Kidney epithelial cell (primary cell): ENCODE data around the gene RBM15B. TPM values are rescaled to one million over a fixed set of nuclear protein-coding genes. Genes with fewer than 3 reads are reported as not detected.

Experiments
- DNase-seq: peaks from one replicate; pipeline ENCODE4 v3.0.0-alpha.2; 2010; ENCODE audit warnings: low read depth
- H3K27me3 ChIP-seq: 2 replicates; pipeline ENCODE4 v1.6.0; 2011; ENCODE audit warnings: low read length; ENCODE audit not compliant: control insufficient read depth, insufficient read depth
- H3K36me3 ChIP-seq: 2 replicates; pipeline ENCODE4 v1.5.1; 2011; ENCODE audit warnings: low read length; ENCODE audit not compliant: control insufficient read depth, insufficient read depth
- H3K4me3 ChIP-seq: 2 replicates; pipeline ENCODE4 v1.5.1; 2011; ENCODE audit warnings: low read depth, mild to moderate bottlenecking, control low read depth, low read length
- CTCF ChIP-seq: IDR thresholded peaks from 2 replicates; pipeline ENCODE4 v1.5.1; 2011; ENCODE audit warnings: mild to moderate bottlenecking, moderate library complexity, low read length, control low read depth, inconsistent platforms; ENCODE audit not compliant: insufficient read depth, poor library complexity, severe bottlenecking
- total RNA-seq: library from RNA; depleted of rRNA; stranded (reverse); fragments of >200 nt; gene quantifications from 2 replicates; pipeline ENCODE4 v1.2.3, GENCODE V29; 2015

The RBM15B gene
- total RNA-seq, 1 donor from 2014 or later, result 32.6 TPM

GRCh38 chr3:51374456-51374855 is 16.6 kb upstream of the RBM15B start:
- H3K27me3 ChIP-seq, result no peaks in the 10 kb centered on the region
- H3K36me3 ChIP-seq, result no peaks in the 10 kb centered on the region
- no peak for DNase-seq
- H3K4me3 ChIP-seq, result no peak overlapping the region
- no peak for TF ChIP-seq CTCF

- H3K27me3 ChIP-seq, result no peaks in the 10 kb centered on the region
- no peak for TF ChIP-seq CTCF
- no peak overlapping the region for H3K4me3 ChIP-seq
- DNase-seq, result no peak
- no peaks in the 10 kb centered on the region for H3K36me3 ChIP-seq
These were observed 15.9 kb upstream of the RBM15B start for GRCh38 chr3:51375136-51375535.

DNA sequence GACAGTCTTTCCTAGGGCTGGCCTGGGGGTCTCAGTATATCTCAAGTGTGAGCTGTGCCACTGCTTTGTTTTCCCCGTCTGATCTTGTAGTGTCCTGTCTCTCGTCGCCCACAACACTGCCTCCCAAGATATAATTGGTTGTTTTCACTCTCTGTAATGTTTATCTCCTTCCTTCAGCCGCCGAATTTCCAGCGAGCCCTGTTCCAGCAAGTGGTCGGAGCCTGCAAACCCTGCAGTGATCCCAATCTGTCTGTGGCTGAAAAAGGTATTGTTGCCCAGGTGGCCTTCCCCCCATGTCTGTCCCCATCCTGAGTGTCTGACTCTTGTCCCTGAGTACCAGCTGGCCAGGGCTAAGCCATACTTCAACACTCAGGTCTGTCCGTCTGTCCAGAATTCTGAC is 15.5 kb upstream of the RBM15B start:
- no peak for DNase-seq
- Histone ChIP-seq H3K27me3 (no peaks in the 10 kb centered on the region), H3K36me3 (no peaks in the 10 kb centered on the region), H3K4me3 (no peak overlapping the region)
- TF ChIP-seq CTCF, result no peak

GRCh38 chr3:51378065-51378464 is 13.0 kb upstream of the RBM15B start:
- no peak for DNase-seq
- Histone ChIP-seq H3K4me3 (no peak overlapping the region), H3K27me3 (no peaks in the 10 kb centered on the region), H3K36me3 (no peaks in the 10 kb centered on the region)
- no peak for TF ChIP-seq CTCF

- no peak for DNase-seq
- Histone ChIP-seq H3K27me3 (no peaks in the 10 kb centered on the region), H3K4me3 (no peak overlapping the region), H3K36me3 (no peaks in the 10 kb centered on the region)
- no peak for TF ChIP-seq CTCF
These were observed 12.4 kb upstream of the RBM15B start for GRCh38 chr3:51378726-51379125.

- no peak for TF ChIP-seq CTCF
- no peak for DNase-seq
These were observed 11.8 kb upstream of the RBM15B start for GRCh38 chr3:51379301-51379700.

More at GRCh38 chr3:51379301-51379700, 11.8 kb upstream of the RBM15B start:
- H3K36me3 ChIP-seq, result no peaks in the 10 kb centered on the region
- no peaks in the 10 kb centered on the region for H3K27me3 ChIP-seq
- no peak overlapping the region for H3K4me3 ChIP-seq
